H9 (cell line): ENCODE data around the gene HEXA. TPM values are rescaled to one million over a fixed set of nuclear protein-coding genes. Genes with fewer than 3 reads are reported as not detected.
A peak's percentile ranks its signal among the peaks of the same experiment; 100 is the strongest.

Experiments used
- DNase-seq: peaks from one replicate; pipeline ENCODE4 v3.0.0-alpha.2; 2017
- H2AFZ ChIP-seq: one replicate; pipeline ENCODE4 v1.6.1; 2013; ENCODE audit warnings: mild to moderate bottlenecking, low read length, control low read depth, moderate library complexity
- H2AK5ac ChIP-seq: 2 replicates; pipeline ENCODE4 v1.6.1; 2013; ENCODE audit warnings: low read length, control low read depth, mixed read lengths; ENCODE audit not compliant: insufficient read length
- H2BK120ac ChIP-seq: one replicate; pipeline ENCODE4 v1.6.1; 2013; ENCODE audit warnings: low read depth, mild to moderate bottlenecking, low read length, control low read depth, inconsistent platforms; ENCODE audit not compliant: poor library complexity, severe bottlenecking
- H2BK12ac ChIP-seq: 2 replicates; pipeline ENCODE4 v1.6.1; 2013; ENCODE audit warnings: low read length, control low read depth, mixed read lengths, low read depth; ENCODE audit not compliant: insufficient read length
- H2BK15ac ChIP-seq: 2 replicates; pipeline ENCODE4 v1.6.1; 2013; ENCODE audit warnings: low read depth, low read length, control low read depth
- H2BK20ac ChIP-seq: one replicate; pipeline ENCODE4 v1.6.1; 2013; ENCODE audit warnings: low read depth, mild to moderate bottlenecking, low read length, control low read depth, inconsistent platforms; ENCODE audit not compliant: poor library complexity, severe bottlenecking
- H2BK5ac ChIP-seq: 2 replicates; pipeline ENCODE4 v1.6.1; 2013; ENCODE audit warnings: low read length, control low read depth, mixed read lengths; ENCODE audit not compliant: insufficient read length
- H3K14ac ChIP-seq: 2 replicates; pipeline ENCODE4 v1.6.1; 2013; ENCODE audit warnings: low read length, control low read depth; ENCODE audit not compliant: insufficient read depth
- H3K18ac ChIP-seq: 2 replicates; pipeline ENCODE4 v1.6.1; 2013; ENCODE audit warnings: low read depth, mild to moderate bottlenecking, mixed read lengths, low read length, control low read depth; ENCODE audit not compliant: insufficient read length
- H3K23ac ChIP-seq: 2 replicates; pipeline ENCODE4 v1.6.1; 2013; ENCODE audit warnings: low read length, control low read depth, mixed read lengths, low read depth; ENCODE audit not compliant: insufficient read length
- H3K23me2 ChIP-seq: 2 replicates; pipeline ENCODE4 v1.6.1; 2013; ENCODE audit warnings: low read depth, mild to moderate bottlenecking, mixed read lengths, low read length, control low read depth; ENCODE audit not compliant: insufficient read length, poor library complexity, severe bottlenecking
- H3K27ac ChIP-seq: 2 replicates; pipeline ENCODE4 v1.5.1; 2013; ENCODE audit warnings: low read length, control low read depth, mixed read lengths, low read depth; ENCODE audit not compliant: insufficient read length
- H3K27me3 ChIP-seq: 2 replicates; pipeline ENCODE4 v1.6.1; 2013; ENCODE audit warnings: low read length, control low read depth, inconsistent platforms; ENCODE audit not compliant: insufficient read depth
- H3K4ac ChIP-seq: 2 replicates; pipeline ENCODE4 v1.6.1; 2013; ENCODE audit warnings: low read depth, mild to moderate bottlenecking, control low read depth, inconsistent platforms, low read length, moderate library complexity
- H3K4me1 ChIP-seq: 2 replicates; pipeline ENCODE4 v1.6.1; 2013; ENCODE audit warnings: low read length, control low read depth, inconsistent platforms; ENCODE audit not compliant: insufficient read depth
- H3K4me2 ChIP-seq: 2 replicates; pipeline ENCODE4 v1.6.1; 2013; ENCODE audit warnings: low read length, control low read depth, mixed read lengths; ENCODE audit not compliant: insufficient read length, insufficient read depth
- H3K56ac ChIP-seq: 2 replicates; pipeline ENCODE4 v1.6.1; 2013; ENCODE audit warnings: low read depth, mild to moderate bottlenecking, mixed read lengths, low read length, control low read depth; ENCODE audit not compliant: insufficient read length
- H3K79me1 ChIP-seq: 2 replicates; pipeline ENCODE4 v1.6.1; 2013; ENCODE audit warnings: low read depth, mild to moderate bottlenecking, moderate library complexity, low read length, control low read depth, inconsistent platforms; ENCODE audit not compliant: insufficient read depth, poor library complexity, severe bottlenecking
- H3K79me2 ChIP-seq: 2 replicates; pipeline ENCODE4 v1.6.1; 2013; ENCODE audit warnings: low read length, control low read depth, inconsistent platforms; ENCODE audit not compliant: insufficient read depth
- H3K9ac ChIP-seq: 2 replicates; pipeline ENCODE4 v1.6.1; 2013; ENCODE audit warnings: low read length, control low read depth, mixed read lengths; ENCODE audit not compliant: insufficient read length; ENCODE audit errors: extremely low read depth
- H3K9me3 ChIP-seq: one replicate; pipeline ENCODE4 v1.6.1; 2013; ENCODE audit warnings: low read depth, low read length, inconsistent platforms; ENCODE audit not compliant: control insufficient read depth
- H3T11ph ChIP-seq: one replicate; pipeline ENCODE4 v1.6.1; 2013; ENCODE audit warnings: mild to moderate bottlenecking, low read length, control low read depth, inconsistent platforms
- H4K20me1 ChIP-seq: one replicate; pipeline ENCODE4 v1.6.1; 2013; ENCODE audit not compliant: control insufficient read depth, insufficient read length, insufficient read depth
- H4K5ac ChIP-seq: 2 replicates; pipeline ENCODE4 v1.6.1; 2013; ENCODE audit warnings: low read depth, mild to moderate bottlenecking, mixed read lengths, low read length, control low read depth; ENCODE audit not compliant: insufficient read length
- H4K8ac ChIP-seq: replicated peaks from 2 replicates; pipeline ENCODE4 v1.6.1; 2013; ENCODE audit warnings: low read length, control low read depth, mixed read lengths, low read depth; ENCODE audit not compliant: insufficient read length
- H4K91ac ChIP-seq: 2 replicates; pipeline ENCODE4 v1.6.1; 2013; ENCODE audit warnings: low read depth, mild to moderate bottlenecking, moderate library complexity, mixed read lengths, low read length, control low read depth; ENCODE audit not compliant: insufficient read length
- H3K27ac Mint-ChIP-seq, 3 experiments: 2 replicates in 2 of 3; 3 replicates in 1 of 3; pipeline ENCODE4 v1.8.0; 2020 to 2021; ENCODE audit warnings: mixed read lengths in 3 of 3, mild to moderate bottlenecking in 1 of 3, moderate library complexity in 1 of 3
- H3K27me3 Mint-ChIP-seq: 2 replicates; pipeline ENCODE4 v1.8.0; 2021; ENCODE audit warnings: low read depth, mild to moderate bottlenecking, moderate library complexity, mixed read lengths
- H3K36me3 Mint-ChIP-seq, 3 experiments: 2 replicates in 2 of 3; 3 replicates in 1 of 3; pipeline ENCODE4 v1.8.0; 2020 to 2021; ENCODE audit warnings: low read depth in 3 of 3, mixed read lengths in 3 of 3; ENCODE audit not compliant: insufficient read depth in 1 of 3
- H3K4me1 Mint-ChIP-seq, 2 experiments: 2 replicates each; pipeline ENCODE4 v1.8.0; 2020; ENCODE audit warnings: mixed read lengths in 2 of 2
- H3K4me3 Mint-ChIP-seq, 2 experiments: 2 replicates in 1 of 2; 3 replicates in 1 of 2; pipeline ENCODE4 v1.8.0; 2020 to 2021; ENCODE audit warnings: mild to moderate bottlenecking in 2 of 2, mixed read lengths in 2 of 2, moderate library complexity in 1 of 2
- H3K9me3 Mint-ChIP-seq, 2 experiments: 2 replicates in 1 of 2; 3 replicates in 1 of 2; pipeline ENCODE4 v1.8.0; 2020; ENCODE audit warnings: mild to moderate bottlenecking in 2 of 2, mixed read lengths in 2 of 2, moderate library complexity in 1 of 2
- total RNA-seq: library from RNA; stranded (reverse); gene quantifications from 2 replicates; pipeline ENCODE4 v1.2.1, GENCODE V29; 2021
- TF ChIP-seq, protein P1 (sequence below): fragments of 200-600 bp; sonication (generic); conservative IDR thresholded peaks from 3 replicates; pipeline ENCODE4 v1.8.0; 2021; ENCODE audit warnings: antibody characterized with exemption, mild to moderate bottlenecking

Gene HEXA
- total RNA-seq, 1 experiment from 2014 or later = 54.7 TPM

DNA sequence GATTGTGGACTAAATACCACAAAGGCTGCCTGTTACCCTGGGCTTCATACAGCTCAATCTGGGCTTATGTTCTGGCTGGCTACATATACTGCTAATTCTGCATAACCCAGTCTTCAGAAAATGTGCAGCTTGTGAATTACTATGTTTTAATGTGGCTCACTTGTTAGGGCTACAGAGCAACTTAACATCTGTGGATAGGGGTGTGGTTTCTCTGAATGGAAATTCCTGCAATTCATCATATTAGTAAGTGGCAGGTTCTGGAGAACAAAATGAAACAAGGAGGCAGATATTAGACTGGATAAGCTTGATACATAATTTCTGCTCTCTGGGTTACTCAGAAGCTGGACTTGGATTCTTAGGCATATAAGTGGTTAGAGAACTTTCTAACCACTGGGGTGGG, 29.0 kb upstream of the HEXA start:
- DNase-seq = no peak
- Mint-ChIP-seq H3K4me1 (no peaks in the 10 kb centered on the region), H3K27ac (no peak overlapping the region), H3K9me3 (no peaks in the 10 kb centered on the region; a peak in 1 of 5 replicates), H3K4me3 (no peak overlapping the region), H3K27me3 (peaks cover 60% of the 10 kb centered on the region), H3K36me3 (no peaks in the 10 kb centered on the region)
- Histone ChIP-seq H4K20me1 (no peaks in the 10 kb centered on the region), H4K91ac (no peak overlapping the region), H3K14ac (no peak overlapping the region), H3K4me2 (no peak overlapping the region), H3K23me2 (no peaks in the 10 kb centered on the region), H3K23ac (no peak overlapping the region), H2BK15ac (no peak overlapping the region), H3K4me1 (no peaks in the 10 kb centered on the region), H2AK5ac (no peak overlapping the region), H3K79me2 (no peaks in the 10 kb centered on the region), H4K8ac (no peak overlapping the region), H3K27ac (no peak overlapping the region), H3T11ph (no peak overlapping the region), H3K27me3 (peaks cover 1% of the 10 kb centered on the region; the same call in 1 of the 2 replicates), H4K5ac (no peak overlapping the region), H2BK12ac (no peak overlapping the region), H3K79me1 (no peaks in the 10 kb centered on the region), H2BK5ac (no peak overlapping the region), H2BK20ac (peak overlapping the region; percentile 60), H3K18ac (no peak overlapping the region), H2AFZ (no peak overlapping the region), H3K4ac (no peak overlapping the region), H3K9ac (no peak overlapping the region), H2BK120ac (no peak overlapping the region), H3K9me3 (no peaks in the 10 kb centered on the region), H3K56ac (no peak overlapping the region)
- TF ChIP-seq, protein P1, sequence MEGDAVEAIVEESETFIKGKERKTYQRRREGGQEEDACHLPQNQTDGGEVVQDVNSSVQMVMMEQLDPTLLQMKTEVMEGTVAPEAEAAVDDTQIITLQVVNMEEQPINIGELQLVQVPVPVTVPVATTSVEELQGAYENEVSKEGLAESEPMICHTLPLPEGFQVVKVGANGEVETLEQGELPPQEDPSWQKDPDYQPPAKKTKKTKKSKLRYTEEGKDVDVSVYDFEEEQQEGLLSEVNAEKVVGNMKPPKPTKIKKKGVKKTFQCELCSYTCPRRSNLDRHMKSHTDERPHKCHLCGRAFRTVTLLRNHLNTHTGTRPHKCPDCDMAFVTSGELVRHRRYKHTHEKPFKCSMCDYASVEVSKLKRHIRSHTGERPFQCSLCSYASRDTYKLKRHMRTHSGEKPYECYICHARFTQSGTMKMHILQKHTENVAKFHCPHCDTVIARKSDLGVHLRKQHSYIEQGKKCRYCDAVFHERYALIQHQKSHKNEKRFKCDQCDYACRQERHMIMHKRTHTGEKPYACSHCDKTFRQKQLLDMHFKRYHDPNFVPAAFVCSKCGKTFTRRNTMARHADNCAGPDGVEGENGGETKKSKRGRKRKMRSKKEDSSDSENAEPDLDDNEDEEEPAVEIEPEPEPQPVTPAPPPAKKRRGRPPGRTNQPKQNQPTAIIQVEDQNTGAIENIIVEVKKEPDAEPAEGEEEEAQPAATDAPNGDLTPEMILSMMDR = no peak
